Mucosa of descending colon (tissue), 3 donors: ENCODE measurements around the gene LRRC14B. TPM values are rescaled to one million over a fixed set of nuclear protein-coding genes. Genes with fewer than 3 reads are reported as not detected.
"Not testable (repeated sequence)": the region's sequence is repeated elsewhere in the genome, so short reads cannot be mapped to it uniquely, and the experiment has no call there.

Experiments used
- ATAC-seq: fragments of 200-7000 bp; cut with Tn5 transposase; one replicate; pipeline ENCODE4 v1.9.1; 2020; ENCODE audit warnings: mild to moderate bottlenecking, moderate library complexity
- DNase-seq, 3 donors: peaks; one replicate each; pipeline ENCODE4 v3.0.0-alpha.2; 2020
- H3K36me3 ChIP-seq: fragments of 200-600 bp; one replicate; pipeline ENCODE4 v1.8.0; 2021; ENCODE audit warnings: low read depth, mild to moderate bottlenecking
- H3K4me1 ChIP-seq: fragments of 200-600 bp; one replicate; pipeline ENCODE4 v1.8.0; 2021; ENCODE audit warnings: low read depth, mild to moderate bottlenecking
- H3K4me3 ChIP-seq: fragments of 200-600 bp; one replicate; pipeline ENCODE4 v1.8.0; 2021; ENCODE audit warnings: mild to moderate bottlenecking
- H3K9me3 ChIP-seq: fragments of 200-600 bp; one replicate; pipeline ENCODE4 v1.8.0; 2021; ENCODE audit warnings: mild to moderate bottlenecking
- intact Hi-C, 2 donors: fragments of 100-400 bp; cut with DNase I in 1 of 2; cut with micrococcal nuclease in 1 of 2; formaldehyde crosslinking; loops; one replicate each; pipeline versions ENCODE4 v1.11.0 to v1.11.1; 2022; cut with DNase I, micrococcal nuclease
- total RNA-seq, 3 donors: library from RNA; stranded (reverse); fragmentation: NEBNext Ultra II Directional in 2 of 3; extraction: Animal tissue kit (Norgen Biotek cat#: 25700) in 2 of 3; gene quantifications; one replicate each; pipeline versions ENCODE4 v1.2.1 to v1.2.4, GENCODE V29; 2021 to 2023
- TF ChIP-seq, protein P1 (sequence below): fragments of 200-600 bp; IDR thresholded peaks from one replicate; pipeline ENCODE4 v1.8.0; 2022; ENCODE audit warnings: antibody characterized with exemption, mild to moderate bottlenecking
- donor health status: DM: no; HTN: no; CAD: no; lungs with moderate emphysema.
- donor health status: DM: no; HTN: no; CAD: no.
- donor health status: DM: no; HTN: yes; CAD: no.

The LRRC14B gene
- total RNA-seq, 3 donors from 2014 or later: not detected

DNA sequence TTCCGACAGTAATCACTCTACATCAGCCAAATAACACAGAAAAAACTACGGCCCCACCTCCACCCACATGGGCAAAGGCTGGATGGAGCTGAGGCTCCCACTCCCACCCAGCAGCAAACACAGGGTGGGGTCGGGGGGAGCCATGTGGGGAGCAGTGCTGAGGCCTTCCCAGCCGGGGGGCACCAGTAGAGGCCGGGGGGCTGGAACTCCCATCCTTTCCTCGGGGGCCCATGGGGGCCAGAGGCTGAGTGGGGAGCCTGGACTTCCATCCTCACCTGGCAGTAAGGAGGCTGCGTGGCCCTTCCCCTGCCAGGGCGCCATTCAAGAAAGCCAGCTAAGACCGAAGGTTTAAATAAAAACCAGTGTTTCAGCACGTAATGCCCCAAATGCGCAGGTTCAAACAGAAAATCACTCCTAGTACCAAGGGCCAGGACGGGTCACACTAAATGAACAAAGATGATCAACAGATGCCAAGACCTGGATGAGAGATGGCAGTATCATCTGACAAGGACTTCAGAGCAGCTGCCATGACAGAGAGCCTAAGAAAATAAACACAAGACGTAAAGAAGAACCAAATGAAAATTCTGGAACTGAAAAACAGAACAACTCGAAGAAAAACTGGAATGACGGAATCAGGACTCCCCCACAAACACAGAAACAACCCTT lies 17.3 kb downstream of the LRRC14B start:
- intact Hi-C loops: no loop called here
- Histone ChIP-seq H3K36me3 (no peaks in the 10 kb centered on the region), H3K4me3 (no peak overlapping the region), H3K4me1 (no peaks in the 10 kb centered on the region), H3K9me3 (no peaks in the 10 kb centered on the region)
- TF ChIP-seq, protein P1, sequence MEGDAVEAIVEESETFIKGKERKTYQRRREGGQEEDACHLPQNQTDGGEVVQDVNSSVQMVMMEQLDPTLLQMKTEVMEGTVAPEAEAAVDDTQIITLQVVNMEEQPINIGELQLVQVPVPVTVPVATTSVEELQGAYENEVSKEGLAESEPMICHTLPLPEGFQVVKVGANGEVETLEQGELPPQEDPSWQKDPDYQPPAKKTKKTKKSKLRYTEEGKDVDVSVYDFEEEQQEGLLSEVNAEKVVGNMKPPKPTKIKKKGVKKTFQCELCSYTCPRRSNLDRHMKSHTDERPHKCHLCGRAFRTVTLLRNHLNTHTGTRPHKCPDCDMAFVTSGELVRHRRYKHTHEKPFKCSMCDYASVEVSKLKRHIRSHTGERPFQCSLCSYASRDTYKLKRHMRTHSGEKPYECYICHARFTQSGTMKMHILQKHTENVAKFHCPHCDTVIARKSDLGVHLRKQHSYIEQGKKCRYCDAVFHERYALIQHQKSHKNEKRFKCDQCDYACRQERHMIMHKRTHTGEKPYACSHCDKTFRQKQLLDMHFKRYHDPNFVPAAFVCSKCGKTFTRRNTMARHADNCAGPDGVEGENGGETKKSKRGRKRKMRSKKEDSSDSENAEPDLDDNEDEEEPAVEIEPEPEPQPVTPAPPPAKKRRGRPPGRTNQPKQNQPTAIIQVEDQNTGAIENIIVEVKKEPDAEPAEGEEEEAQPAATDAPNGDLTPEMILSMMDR: no peak
- no peak for DNase-seq
- ATAC-seq: no peak

DNA sequence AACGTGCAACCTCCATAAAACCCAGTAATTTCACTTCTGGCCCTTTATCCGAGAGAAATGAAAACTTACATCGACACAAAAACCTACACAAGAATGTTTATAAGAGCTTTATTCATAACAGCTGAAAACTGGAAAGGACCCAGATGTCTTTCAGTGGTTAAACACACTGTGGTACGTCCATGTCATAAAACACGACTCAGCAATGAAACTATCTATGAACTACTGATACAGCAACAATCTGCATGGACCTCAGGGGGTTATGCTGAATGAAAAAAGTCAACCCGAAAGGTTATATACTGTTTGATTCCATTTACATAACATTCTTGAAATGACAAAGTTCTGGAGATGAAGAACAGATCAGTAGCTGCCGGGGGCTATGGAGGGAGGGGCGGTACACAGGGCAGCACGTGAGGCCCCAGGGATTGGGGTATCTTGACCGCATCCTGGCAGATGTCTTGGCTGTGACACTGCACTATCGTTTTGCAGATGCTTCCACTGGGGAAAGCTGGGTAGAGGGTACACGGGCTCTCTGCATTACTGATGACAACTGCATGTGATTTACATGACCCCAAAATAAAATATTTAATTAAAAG lies 22.6 kb downstream of the LRRC14B start:
- TF ChIP-seq, protein P1: no peak
- Histone ChIP-seq H3K4me3 (no peak overlapping the region), H3K4me1 (no peaks in the 10 kb centered on the region), H3K9me3 (no peaks in the 10 kb centered on the region), H3K36me3 (no peaks in the 10 kb centered on the region)
- intact Hi-C loops: no loop called here
- DNase-seq (no peak), ATAC-seq (no peak)

DNA sequence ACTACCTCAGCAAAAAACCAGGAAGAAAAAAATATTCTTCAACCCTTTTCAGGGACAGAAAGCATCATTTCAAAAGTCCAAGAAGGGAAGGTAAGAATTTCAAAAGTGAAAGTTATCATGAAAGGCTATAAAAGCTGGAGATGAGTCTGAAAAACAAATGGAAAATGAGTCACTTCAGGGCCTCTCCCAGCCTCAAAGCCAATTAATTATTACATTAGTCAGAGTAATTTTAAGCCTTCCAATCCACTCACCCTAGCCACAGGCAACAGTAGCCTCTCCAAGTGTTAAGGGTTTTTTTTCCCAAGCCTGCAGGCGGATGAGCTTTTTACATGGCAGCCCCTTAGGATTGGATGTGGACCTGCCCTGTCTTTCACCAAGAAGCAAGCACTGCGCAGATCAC lies 24.0 kb downstream of the LRRC14B start:
- H3K4me3 ChIP-seq, H3K4me1 ChIP-seq, H3K9me3 ChIP-seq, ATAC-seq, DNase-seq, intact Hi-C loops, H3K36me3 ChIP-seq: not testable (repeated sequence)

DNA sequence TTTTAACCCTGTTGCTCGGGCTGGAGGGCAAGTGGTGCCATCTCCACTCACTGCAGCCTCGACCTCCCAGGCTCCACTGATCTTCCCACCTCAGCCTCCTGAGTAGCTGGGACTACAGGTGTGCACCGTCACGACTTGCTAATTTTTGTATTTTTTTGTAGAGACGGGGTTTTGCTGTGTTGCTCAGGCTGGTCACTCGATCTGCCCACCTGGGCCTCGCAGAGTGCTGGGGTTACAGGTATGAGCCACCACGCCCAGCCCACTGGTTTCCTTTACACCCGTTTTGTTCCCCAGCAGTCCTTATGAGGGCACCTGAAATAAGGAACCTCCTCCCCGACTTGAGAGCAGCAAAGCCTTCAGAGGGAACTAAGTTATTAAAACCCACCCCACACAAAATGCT lies 24.8 kb downstream of the LRRC14B start:
- H3K36me3 ChIP-seq, H3K9me3 ChIP-seq, H3K4me1 ChIP-seq, ATAC-seq, intact Hi-C loops, H3K4me3 ChIP-seq, DNase-seq: not testable (repeated sequence)

DNA sequence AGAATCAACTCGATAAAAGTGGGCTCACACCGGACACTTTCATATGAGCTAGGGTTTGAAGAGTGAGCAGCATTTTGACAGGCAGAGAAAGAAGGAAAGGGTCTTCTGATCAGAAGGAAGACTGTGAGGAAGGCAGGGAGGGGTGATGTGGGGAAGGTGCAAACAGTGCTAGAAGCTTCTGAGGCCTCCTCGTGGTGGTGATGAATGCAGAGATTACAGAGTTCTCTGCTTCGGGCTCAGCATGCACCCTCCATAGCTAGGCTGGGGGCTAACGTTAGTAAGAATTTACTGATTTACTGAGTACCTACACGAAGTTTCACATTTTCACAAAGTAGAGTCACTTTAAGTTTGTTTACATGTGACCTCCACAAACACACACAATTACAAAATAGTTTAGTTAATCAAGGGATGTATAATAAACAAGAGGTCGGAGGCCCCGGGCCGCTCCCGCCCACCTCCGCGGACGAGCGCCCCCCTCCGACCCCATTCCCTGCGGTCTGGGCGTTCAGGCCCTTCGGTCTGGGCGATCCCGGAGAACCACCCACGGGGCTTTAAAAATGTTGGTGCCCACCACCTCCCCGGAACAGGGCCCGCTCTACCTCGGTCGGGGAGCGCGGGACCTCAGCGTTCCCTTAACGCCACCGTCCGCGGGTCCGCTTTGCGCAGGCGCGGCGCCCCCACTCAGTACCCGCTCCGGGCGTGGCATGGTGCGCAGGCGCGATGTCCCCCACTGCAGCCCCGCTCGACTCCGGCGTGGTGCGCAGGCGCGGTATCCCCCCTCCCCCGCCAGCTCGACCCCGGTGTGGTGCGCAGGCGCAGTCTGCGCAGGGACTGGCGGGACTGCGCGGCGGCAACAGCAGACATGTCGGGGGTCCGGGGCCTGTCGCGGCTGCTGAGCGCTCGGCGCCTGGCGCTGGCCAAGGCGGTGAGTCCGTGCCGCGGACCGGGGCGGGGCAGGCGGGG lies 26.5 kb downstream of the LRRC14B start, which contains the start of the genes CCDC127 and SDHA:
TSS of gene CCDC127 (minus strand) at position 660 of the 963 bp plus-strand sequence. CDS start 1,304 bp downstream, outside the sequence.
TSS of gene SDHA (plus strand) at position 827 of the 963 bp plus-strand sequence. CDS start at position 863, 36 bp downstream.
- H3K4me3 ChIP-seq: peak within 1 kb of the TSS; percentile 95
- H3K36me3 ChIP-seq, H3K4me1 ChIP-seq, H3K9me3 ChIP-seq, intact Hi-C loops: not testable (repeated sequence)
- DNase-seq: peak; percentile 96 to 99 (median 96)
- peak; percentile 94 for ATAC-seq

DNA sequence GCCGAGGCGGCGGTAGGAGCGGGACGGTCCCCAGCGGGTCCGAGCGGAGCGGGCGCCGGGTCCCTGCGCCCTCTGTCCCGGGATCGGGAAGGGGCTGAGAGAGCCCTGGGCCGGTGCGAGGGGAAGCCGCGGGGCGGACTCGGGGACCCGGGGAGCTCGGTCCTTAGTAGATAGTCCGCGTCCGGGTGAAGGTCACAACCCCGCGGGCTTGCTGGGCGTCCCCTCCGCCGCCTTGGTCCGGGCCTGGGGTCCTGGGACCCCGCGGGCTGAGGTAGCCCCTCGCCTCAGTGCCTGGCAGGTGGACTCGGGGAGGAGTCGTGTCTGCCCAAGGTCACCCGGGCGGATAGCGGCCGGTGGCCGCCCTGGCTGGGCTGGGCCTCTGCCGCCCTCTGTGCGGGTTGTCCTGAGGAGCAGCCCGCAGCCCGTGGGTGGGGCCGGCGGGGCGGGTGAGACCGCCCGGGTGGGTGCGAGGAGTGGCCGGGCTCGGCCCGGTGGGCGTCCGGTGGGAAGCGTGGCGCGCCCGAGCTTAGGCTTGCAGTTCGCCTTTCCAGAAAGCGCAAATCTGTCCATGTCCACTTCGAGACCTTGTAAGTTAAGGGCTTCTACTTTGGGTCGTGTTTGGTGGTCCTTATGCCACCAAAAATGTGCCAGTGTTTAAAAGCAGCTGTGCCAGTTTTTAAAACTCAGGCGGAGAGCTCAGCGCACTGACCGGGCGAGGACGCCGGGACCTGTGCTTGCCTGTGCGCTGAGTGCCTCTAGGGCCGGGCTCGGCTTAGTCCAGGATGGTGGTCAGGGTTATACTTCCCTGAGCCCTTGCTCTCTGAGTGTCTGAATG lies 27.4 kb downstream of the LRRC14B start:
- ATAC-seq: peak; percentile 78
- intact Hi-C loops: no loop called here
- Histone ChIP-seq H3K36me3 (no peaks in the 10 kb centered on the region), H3K4me3 (peak overlapping the region; percentile 95), H3K4me1 (peaks cover 4% of the 10 kb centered on the region), H3K9me3 (no peaks in the 10 kb centered on the region)
- TF ChIP-seq, protein P1: no peak
- peak; percentile 50 to 75 (median 73) for DNase-seq
